Kidney (tissue), 14 donors: ENCODE results near the gene GALNT18. TPM values are rescaled to one million over a fixed set of nuclear protein-coding genes. Genes with fewer than 3 reads are reported as not detected.
A peak's percentile ranks its signal among the peaks of the same experiment; 100 is the strongest.

Source experiments
- DNase-seq, 5 donors: peaks; one replicate each; pipeline ENCODE4 v3.0.0-alpha.2; 2013 to 2020
- FAIRE-seq: peaks from 2 replicates; lab custom pipeline; 2012; peaks lifted over from hg19 to GRCh38; lab: Jason Lieb, UNC
- H3K27ac ChIP-seq, 2 donors: one replicate each; pipeline ENCODE4 v1.7.0; 2013; ENCODE audit warnings: low read depth in 2 of 2, low read length in 2 of 2, inconsistent platforms in 1 of 2
- H3K27me3 ChIP-seq: one replicate; pipeline ENCODE4 v1.7.1; 2013; ENCODE audit warnings: low read length, inconsistent platforms; ENCODE audit not compliant: control insufficient read depth, insufficient read depth
- H3K36me3 ChIP-seq, 3 donors: one replicate each; pipeline versions ENCODE4 v1.7.0 to v1.7.1; 2013; ENCODE audit warnings: low read length in 3 of 3, control low read depth in 1 of 3, inconsistent platforms in 1 of 3; ENCODE audit not compliant: insufficient read depth in 3 of 3, control insufficient read depth in 2 of 3
- H3K4me1 ChIP-seq, 3 donors: one replicate each; pipeline versions ENCODE4 v1.7.0 to v1.7.1; 2013; ENCODE audit warnings: low read length in 3 of 3, inconsistent platforms in 1 of 3, low read depth in 1 of 3; ENCODE audit not compliant: control insufficient read depth in 2 of 3, insufficient read depth in 2 of 3
- H3K4me3 ChIP-seq, 3 donors: one replicate each; pipeline versions ENCODE4 v1.7.0 to v1.8.1; 2013; ENCODE audit warnings: low read length in 3 of 3, control low read depth in 1 of 3, inconsistent platforms in 1 of 3
- H3K9ac ChIP-seq, 3 donors: one replicate each; pipeline versions ENCODE4 v1.7.0 to v1.7.1; 2013; ENCODE audit warnings: low read length in 3 of 3, control low read depth in 1 of 3, inconsistent platforms in 1 of 3
- H3K9me3 ChIP-seq, 3 donors: one replicate each; pipeline versions ENCODE4 v1.7.0 to v1.7.1; 2013; ENCODE audit warnings: low read length in 3 of 3, control low read depth in 1 of 3, inconsistent platforms in 1 of 3; ENCODE audit not compliant: control insufficient read depth in 2 of 3, insufficient read depth in 1 of 3
- intact Hi-C: fragments of 100-400 bp; cut with DNase I; formaldehyde crosslinking; loops from one replicate; pipeline ENCODE4 v1.11.1; 2022
- polyA plus RNA-seq: library from polyadenylated mRNA; stranded (reverse); fragments of 350-450 nt; fragmentation: Illumina TruSeq; extraction: RNeasy Lipid Tissue Mini Kit (QIAGEN cat#74804); gene quantifications from one replicate; pipeline ENCODE4 v1.2.3, GENCODE V29; 2014; ENCODE audit warnings: low read depth, low replicate concordance; ENCODE audit not compliant: insufficient read depth
- total RNA-seq: library from RNA; stranded (reverse); fragmentation: NEBNext Ultra II Directional; extraction: Animal tissue kit (Norgen Biotek cat#: 25700); gene quantifications from one replicate; pipeline ENCODE4 v1.2.1, GENCODE V29; 2021
- TF ChIP-seq, protein P1 (sequence below): IDR thresholded peaks from 3 replicates; pipeline ENCODE4 v1.5.1; 2012; ENCODE audit warnings: mild to moderate bottlenecking, moderate library complexity, borderline replicate concordance; ENCODE audit not compliant: insufficient read depth; ENCODE audit errors: extremely low read depth
- donor health status: control.
- donor health status: control.
- donor health status: control.
- donor health status: control.
- donor health status: control.
- donor health status: DM: yes; HTN: yes; CAD: no.
- donor health status: Normal renal cell carcinoma (clear cell type).

GALNT18 gene
- total and polyA plus RNA-seq, 2 donors from 2014 or later, result 27.2 to 42.1 TPM

DNA sequence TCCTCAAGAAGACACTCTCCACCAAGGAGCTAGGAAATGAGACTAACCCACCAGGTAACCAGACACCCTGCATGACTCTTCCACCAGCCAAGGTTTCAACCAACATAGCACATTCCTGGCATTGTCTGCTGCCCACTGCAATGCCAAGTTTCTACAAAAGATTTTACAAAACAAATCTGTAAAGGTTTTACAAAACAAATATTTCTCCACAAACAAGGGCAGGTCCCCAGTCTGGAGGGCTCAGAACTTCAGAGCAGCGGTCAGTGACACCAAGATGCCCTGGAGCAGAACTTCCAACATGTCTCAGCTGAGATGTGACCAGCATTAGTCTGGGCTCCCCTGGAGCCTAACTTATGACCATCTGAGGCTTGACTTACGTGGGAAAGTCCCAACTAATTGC, 14.0 kb downstream of the GALNT18 start:
- no peak overlapping the region for H3K9ac ChIP-seq
- TF ChIP-seq, protein P1, sequence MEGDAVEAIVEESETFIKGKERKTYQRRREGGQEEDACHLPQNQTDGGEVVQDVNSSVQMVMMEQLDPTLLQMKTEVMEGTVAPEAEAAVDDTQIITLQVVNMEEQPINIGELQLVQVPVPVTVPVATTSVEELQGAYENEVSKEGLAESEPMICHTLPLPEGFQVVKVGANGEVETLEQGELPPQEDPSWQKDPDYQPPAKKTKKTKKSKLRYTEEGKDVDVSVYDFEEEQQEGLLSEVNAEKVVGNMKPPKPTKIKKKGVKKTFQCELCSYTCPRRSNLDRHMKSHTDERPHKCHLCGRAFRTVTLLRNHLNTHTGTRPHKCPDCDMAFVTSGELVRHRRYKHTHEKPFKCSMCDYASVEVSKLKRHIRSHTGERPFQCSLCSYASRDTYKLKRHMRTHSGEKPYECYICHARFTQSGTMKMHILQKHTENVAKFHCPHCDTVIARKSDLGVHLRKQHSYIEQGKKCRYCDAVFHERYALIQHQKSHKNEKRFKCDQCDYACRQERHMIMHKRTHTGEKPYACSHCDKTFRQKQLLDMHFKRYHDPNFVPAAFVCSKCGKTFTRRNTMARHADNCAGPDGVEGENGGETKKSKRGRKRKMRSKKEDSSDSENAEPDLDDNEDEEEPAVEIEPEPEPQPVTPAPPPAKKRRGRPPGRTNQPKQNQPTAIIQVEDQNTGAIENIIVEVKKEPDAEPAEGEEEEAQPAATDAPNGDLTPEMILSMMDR, result no peak
- no peak for FAIRE-seq
- no peaks in the 10 kb centered on the region for H3K9me3 ChIP-seq
- peaks cover 0 to 13% (median 10%) of the 10 kb centered on the region in 3 donors for H3K4me1 ChIP-seq
- H3K27me3 ChIP-seq, result no peaks in the 10 kb centered on the region
- H3K4me3 ChIP-seq, result no peak overlapping the region
- intact Hi-C loops, result no loop called here
- H3K36me3 ChIP-seq, result no peaks in the 10 kb centered on the region
- DNase-seq, result no peak
- no peak overlapping the region for H3K27ac ChIP-seq

- no peak overlapping the region for H3K9ac ChIP-seq
- H3K27ac ChIP-seq, result no peak overlapping the region
- DNase-seq (no peak), FAIRE-seq (no peak)
- TF ChIP-seq, protein P1, result no peak
- H3K4me3 ChIP-seq, result no peak overlapping the region
- no peaks in the 10 kb centered on the region for H3K36me3 ChIP-seq
- no peaks in the 10 kb centered on the region for H3K27me3 ChIP-seq
- intact Hi-C loops, result no loop called here
- H3K4me1 ChIP-seq, result peaks cover 0 to 13% (median 3%) of the 10 kb centered on the region in 3 donors
- no peaks in the 10 kb centered on the region for H3K9me3 ChIP-seq
These were observed 15.9 kb downstream of the GALNT18 start for GRCh38 chr11:11605821-11606450.

DNA sequence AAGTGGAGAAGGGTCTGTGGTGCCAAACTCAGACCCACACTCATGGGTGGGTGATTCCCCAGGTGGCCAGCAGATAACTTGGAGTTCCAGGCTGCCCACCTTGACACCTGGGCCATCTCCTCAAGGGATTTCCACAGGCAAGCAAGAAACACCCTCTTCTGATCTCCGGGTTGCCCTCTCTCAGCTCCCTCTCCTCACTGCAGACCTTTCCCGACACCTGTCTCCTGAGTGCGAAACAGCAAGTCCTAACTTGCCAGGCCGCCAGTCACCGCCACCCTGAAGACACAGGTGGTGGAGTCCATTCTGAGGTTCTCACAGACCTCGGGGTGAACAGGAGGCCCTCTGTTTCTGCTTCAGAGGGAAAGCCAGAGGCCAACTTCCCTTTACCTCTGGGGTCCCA, 16.6 kb downstream of the GALNT18 start:
- TF ChIP-seq, protein P1, result no peak
- Histone ChIP-seq H3K4me3 (peak overlapping the region in 1 of 3 donors; percentile 11), H3K27me3 (no peaks in the 10 kb centered on the region), H3K9me3 (no peaks in the 10 kb centered on the region), H3K36me3 (no peaks in the 10 kb centered on the region), H3K9ac (no peak overlapping the region), H3K27ac (peak overlapping the region; percentile 33 to 63), H3K4me1 (peaks cover 0 to 13% (median 3%) of the 10 kb centered on the region in 3 donors)
- DNase-seq, result no peak
- intact Hi-C loops, result no loop called here
- FAIRE-seq, result no peak
